Epithelial cell of esophagus (primary cell): ENCODE data around the gene TICAM2.

ENCODE experiments used
- DNase-seq: peaks from one replicate; pipeline ENCODE4 v3.0.0; 2010; ENCODE audit warnings: low read depth
- H3K4me3 ChIP-seq: 2 replicates; pipeline ENCODE4 v1.5.1; 2011; ENCODE audit warnings: mild to moderate bottlenecking, low read length, control low read depth
- CTCF ChIP-seq: IDR thresholded peaks from 2 replicates; pipeline ENCODE4 v1.5.1; 2011; ENCODE audit warnings: low read depth, mild to moderate bottlenecking, low read length, control low read depth, inconsistent platforms; ENCODE audit not compliant: insufficient read depth; ENCODE audit errors: missing control alignments

Gene TICAM2

GRCh38 chr5:115541611-115542010 lies 60.7 kb downstream of the TICAM2 start:
- DNase-seq, result no peak
- peak overlapping the region; percentile 80 for H3K4me3 ChIP-seq
- TF ChIP-seq CTCF, result no peak

- TF ChIP-seq CTCF, result no peak
- peak; percentile 14 for DNase-seq
- H3K4me3 ChIP-seq, result no peak overlapping the region
Measured at GRCh38 chr5:115535479-115536035, 66.7 kb downstream of the TICAM2 start.

GRCh38 chr5:115532517-115532916 lies 69.8 kb downstream of the TICAM2 start:
- TF ChIP-seq CTCF, result no peak
- no peak overlapping the region for H3K4me3 ChIP-seq
- no peak for DNase-seq

- TF ChIP-seq CTCF, result no peak
- no peak for DNase-seq
- no peak overlapping the region for H3K4me3 ChIP-seq
Measured at GRCh38 chr5:115531787-115532367, 70.4 kb downstream of the TICAM2 start.

GRCh38 chr5:115531380-115531779 lies 70.9 kb downstream of the TICAM2 start:
- no peak for DNase-seq
- TF ChIP-seq CTCF, result no peak
- no peak overlapping the region for H3K4me3 ChIP-seq

- peak; percentile 67 for DNase-seq
- TF ChIP-seq CTCF, result no peak
- H3K4me3 ChIP-seq, result no peak overlapping the region
Measured at GRCh38 chr5:115530426-115530825, 71.9 kb downstream of the TICAM2 start.
